DND-41 (cell line): ENCODE data around the gene POFUT2.
"Not testable (repeated sequence)": the region's sequence is repeated elsewhere in the genome, so short reads cannot be mapped to it uniquely, and the experiment has no call there.

Experiments
- ATAC-seq: fragments of 200-7000 bp; cut with Tn5 transposase; 3 replicates; pipeline ENCODE4 v1.9.1; 2021; ENCODE audit warnings: low read depth; ENCODE audit not compliant: insufficient read depth
- DNase-seq: peaks from one replicate; pipeline ENCODE4 v3.0.0-alpha.2; 2020
- H2AFZ ChIP-seq: 2 replicates; pipeline ENCODE4 v1.6.0; 2012; ENCODE audit warnings: low read depth, low read length
- H3K27ac ChIP-seq: 2 replicates; pipeline ENCODE4 v1.5.1; 2012; ENCODE audit warnings: low read length, inconsistent platforms
- H3K27me3 ChIP-seq: fragments of 200-600 bp; sonication (generic); 2 replicates; pipeline ENCODE4 v1.6.0; 2012; ENCODE audit warnings: low read length, mild to moderate bottlenecking, inconsistent platforms; ENCODE audit not compliant: insufficient read depth, poor library complexity
- H3K36me3 ChIP-seq: 2 replicates; pipeline ENCODE4 v1.5.1; 2012; ENCODE audit warnings: low read length, inconsistent platforms; ENCODE audit not compliant: insufficient read depth
- H3K4me1 ChIP-seq: 2 replicates; pipeline ENCODE4 v1.5.1; 2012; ENCODE audit warnings: mild to moderate bottlenecking, low read length; ENCODE audit not compliant: insufficient read depth
- H3K4me2 ChIP-seq: 2 replicates; pipeline ENCODE4 v1.6.0; 2012; ENCODE audit warnings: mild to moderate bottlenecking, moderate library complexity, low read length, inconsistent platforms; ENCODE audit not compliant: insufficient read depth
- H3K4me3 ChIP-seq, 2 experiments: fragments of 200-600 bp in 1 of 2; shearing (Covaris generic) in 1 of 2; 2 replicates each; pipeline ENCODE4 v1.5.1; 2012 to 2016; ENCODE audit warnings: inconsistent platforms in 2 of 2, low read length in 2 of 2, mild to moderate bottlenecking in 2 of 2, low read depth in 1 of 2, moderate library complexity in 1 of 2
- H3K79me2 ChIP-seq: 2 replicates; pipeline ENCODE4 v1.6.0; 2012; ENCODE audit warnings: low read length, inconsistent platforms; ENCODE audit not compliant: insufficient read depth
- H3K9ac ChIP-seq: 2 replicates; pipeline ENCODE4 v1.6.0; 2012; ENCODE audit warnings: low read depth, mild to moderate bottlenecking, inconsistent platforms, low read length, moderate library complexity
- H3K9me3 ChIP-seq: 2 replicates; pipeline ENCODE4 v1.5.1; 2012; ENCODE audit warnings: low read length, moderate library complexity, mild to moderate bottlenecking, inconsistent platforms; ENCODE audit not compliant: insufficient read depth, severe bottlenecking
- H4K20me1 ChIP-seq: 2 replicates; pipeline ENCODE4 v1.6.0; 2012; ENCODE audit warnings: low read length; ENCODE audit not compliant: insufficient read depth
- CTCF ChIP-seq: IDR thresholded peaks from 2 replicates; pipeline ENCODE4 v1.5.1; 2012; ENCODE audit warnings: borderline replicate concordance, low read length, moderate library complexity, mild to moderate bottlenecking; ENCODE audit not compliant: poor library complexity, severe bottlenecking; ENCODE audit errors: extremely low read depth
- EZH2 ChIP-seq: IDR thresholded peaks from 3 replicates; pipeline ENCODE4 v1.6.1; 2012; ENCODE audit warnings: borderline replicate concordance, low read depth, mild to moderate bottlenecking, moderate library complexity, low read length, inconsistent platforms; ENCODE audit not compliant: severe bottlenecking

Gene POFUT2

GRCh38 chr21:45317398-45318145, 29.9 kb upstream of the POFUT2 start:
- H3K9ac ChIP-seq, result no peak overlapping the region
- H3K79me2 ChIP-seq, result no peaks in the 10 kb centered on the region
- no peak for ATAC-seq
- no peaks in the 10 kb centered on the region for H3K9me3 ChIP-seq
- no peaks in the 10 kb centered on the region for H3K4me1 ChIP-seq
- no peak overlapping the region for H2AFZ ChIP-seq
- H4K20me1 ChIP-seq, result no peaks in the 10 kb centered on the region; the same call in 1 of the 2 replicates
- no peak overlapping the region for H3K4me3 ChIP-seq
- peaks cover 7% of the 10 kb centered on the region for H3K27me3 ChIP-seq
- no peak overlapping the region for H3K27ac ChIP-seq
- H3K36me3 ChIP-seq, result no peaks in the 10 kb centered on the region
- H3K4me2 ChIP-seq, result no peak overlapping the region
- no peak for DNase-seq
- TF ChIP-seq CTCF (no peak), EZH2 (no peak)

DNA sequence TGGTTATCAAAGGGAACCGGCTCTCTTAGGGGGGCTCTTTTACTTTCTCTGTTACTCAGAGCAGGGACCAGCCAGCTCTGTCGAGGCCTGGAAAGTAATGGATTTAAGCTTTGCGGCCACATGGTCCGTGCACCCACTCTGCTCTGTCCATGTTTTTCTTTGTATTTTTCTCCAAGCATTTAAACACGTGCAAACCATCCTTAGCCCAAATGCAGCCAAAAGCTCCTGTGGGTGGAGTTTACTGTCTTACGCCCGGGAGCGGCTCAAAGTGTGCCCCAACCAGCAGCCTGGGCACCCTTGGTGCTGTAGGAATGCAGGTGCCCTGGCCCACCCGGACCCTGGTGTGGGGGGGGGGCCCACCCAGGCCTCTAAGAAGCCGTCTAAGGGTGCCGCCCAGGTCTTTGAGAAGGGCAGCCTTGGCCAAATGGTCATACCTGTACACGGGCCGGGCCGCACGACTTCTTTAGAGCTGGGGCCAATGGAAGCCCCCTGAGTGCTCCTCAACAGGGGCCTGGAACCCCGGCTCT, 29.2 kb upstream of the POFUT2 start:
- no peak overlapping the region for H3K9ac ChIP-seq
- no peaks in the 10 kb centered on the region; the same call in 1 of the 2 replicates for H4K20me1 ChIP-seq
- ATAC-seq (no peak), DNase-seq (no peak)
- H3K27ac ChIP-seq, result no peak overlapping the region
- H3K36me3 ChIP-seq, result no peaks in the 10 kb centered on the region
- peaks cover under 1% of the 10 kb centered on the region for H3K27me3 ChIP-seq
- H3K4me1 ChIP-seq, result no peaks in the 10 kb centered on the region
- no peaks in the 10 kb centered on the region for H3K9me3 ChIP-seq
- no peak for TF ChIP-seq CTCF
- no peak for TF ChIP-seq EZH2
- no peaks in the 10 kb centered on the region for H3K79me2 ChIP-seq
- no peak overlapping the region for H2AFZ ChIP-seq
- no peak overlapping the region for H3K4me3 ChIP-seq
- H3K4me2 ChIP-seq, result no peak overlapping the region

DNA sequence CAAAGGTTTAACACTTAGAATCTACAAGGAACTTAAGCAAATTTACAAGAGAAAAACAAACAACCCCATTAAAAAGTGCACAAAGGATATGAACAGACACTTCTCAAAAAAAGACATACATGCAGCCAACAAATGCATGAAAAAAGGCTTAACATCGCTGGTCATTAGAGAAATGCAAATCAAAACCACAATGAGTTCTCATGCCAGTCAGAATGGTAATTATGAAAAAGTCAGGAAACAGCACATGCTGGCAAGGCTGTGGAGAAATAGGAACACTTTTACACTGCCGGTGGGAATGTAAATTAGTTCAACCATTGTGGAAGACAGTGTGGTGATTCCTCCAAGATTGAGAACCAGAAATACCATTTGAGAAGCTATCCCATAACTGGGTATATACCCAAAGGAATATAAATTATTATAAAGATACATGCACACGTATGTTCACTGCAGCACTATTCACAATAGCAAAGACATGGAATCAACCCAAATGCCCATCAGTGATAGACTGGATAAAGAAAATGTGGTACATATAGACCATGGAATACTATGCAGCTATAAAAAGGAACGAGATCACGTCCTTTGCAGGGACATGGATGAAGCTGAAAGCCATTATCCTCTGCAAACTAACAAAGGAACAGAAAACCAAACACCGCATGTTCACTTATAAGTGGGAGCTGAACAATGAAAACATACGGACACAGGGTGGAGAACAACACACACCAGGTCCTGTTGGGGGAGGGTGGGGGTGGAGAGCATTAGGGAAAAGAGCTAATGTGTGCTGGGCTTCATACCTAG, 28.2 kb upstream of the POFUT2 start:
- not testable (repeated sequence) for H3K4me3 ChIP-seq, H3K27me3 ChIP-seq

GRCh38 chr21:45313682-45314081, 26.0 kb upstream of the POFUT2 start:
- DNase-seq (no peak), ATAC-seq (no peak)
- H3K27ac ChIP-seq, result no peak overlapping the region

More for the DNA sequence above, 28.2 kb upstream of the POFUT2 start:
- H3K4me1 ChIP-seq, H3K36me3 ChIP-seq, H3K4me2 ChIP-seq, DNase-seq, H3K79me2 ChIP-seq, H2AFZ ChIP-seq, H3K9ac ChIP-seq, H3K27ac ChIP-seq, ATAC-seq, H4K20me1 ChIP-seq, H3K9me3 ChIP-seq: not testable (repeated sequence)

More at GRCh38 chr21:45313682-45314081, 26.0 kb upstream of the POFUT2 start:
- Histone ChIP-seq H4K20me1 (no peaks in the 10 kb centered on the region), H2AFZ (no peak overlapping the region), H3K9ac (no peak overlapping the region), H3K4me2 (no peak overlapping the region), H3K36me3 (no peaks in the 10 kb centered on the region), H3K4me3 (no peak overlapping the region), H3K9me3 (no peaks in the 10 kb centered on the region), H3K4me1 (no peaks in the 10 kb centered on the region), H3K27me3 (no peaks in the 10 kb centered on the region), H3K79me2 (no peaks in the 10 kb centered on the region)
- TF ChIP-seq EZH2, result no peak
- no peak for TF ChIP-seq CTCF
